Measurements from ENCODE around the gene CHMP1A. TPM values are rescaled to one million over a fixed set of nuclear protein-coding genes. Genes with fewer than 3 reads are reported as not detected.
A peak's percentile ranks its signal among the peaks of the same experiment; 100 is the strongest.

Gene CHMP1A
- total and polyA plus RNA-seq, 2 experiments from 2014 or later = 42.3 to 81.9 TPM

DNA sequence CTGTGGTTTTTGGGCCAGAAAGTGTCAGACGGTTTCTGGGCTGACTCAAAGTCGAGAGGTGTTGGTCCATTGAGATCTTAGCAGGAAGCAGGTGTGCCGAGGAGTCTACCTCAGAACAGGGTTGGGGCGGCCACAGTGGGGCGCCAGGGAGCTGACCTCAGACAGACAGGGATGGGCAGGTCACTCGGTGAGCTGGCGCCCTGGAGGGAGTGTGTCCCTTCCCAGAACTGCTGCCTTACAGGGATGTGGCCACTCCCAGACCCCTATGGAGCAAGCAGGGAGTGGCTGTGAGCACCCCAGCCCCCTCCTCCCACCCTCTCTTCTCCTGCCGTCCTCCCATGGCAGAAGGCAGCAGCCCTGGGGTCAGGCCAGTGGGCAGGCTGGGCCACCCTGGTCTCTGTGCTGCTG is 58.1 kb downstream of the CHMP1A start:
- DNase-seq (ENCODE audit: low spot score) (peak; percentile 90), ATAC-seq (peak; percentile 87)
- no peak overlapping the region for H3K4me3 Mint-ChIP-seq
- Histone ChIP-seq H3K36me3 (ENCODE audit: insufficient read depth) (no peaks in the 10 kb centered on the region), H4K20me1 (replicated peaks; ENCODE audit: insufficient read depth) (no peaks in the 10 kb centered on the region), H3K4me1 (ENCODE audit: insufficient read depth) (peaks cover 11% of the 10 kb centered on the region), H3K27me3 (ENCODE audit: insufficient read depth) (no peaks in the 10 kb centered on the region), H3K27ac (ENCODE audit: low read depth) (no peak overlapping the region), H3F3A (replicated peaks; ENCODE audit: low read depth) (no peaks in the 10 kb centered on the region), H2AFZ (no peak overlapping the region), H3K4me2 (no peak overlapping the region), H3K4me3 (no peak overlapping the region), H3K79me2 (replicated peaks; ENCODE audit: insufficient read depth) (no peaks in the 10 kb centered on the region), H3K9me2 (ENCODE audit: insufficient read depth) (no peaks in the 10 kb centered on the region)
- no peaks in the 10 kb centered on the region for H3K9me3 Mint-ChIP-seq
- H3K36me3 Mint-ChIP-seq (ENCODE audit: low read depth) = no peaks in the 10 kb centered on the region
- TF ChIP-seq, protein P1, sequence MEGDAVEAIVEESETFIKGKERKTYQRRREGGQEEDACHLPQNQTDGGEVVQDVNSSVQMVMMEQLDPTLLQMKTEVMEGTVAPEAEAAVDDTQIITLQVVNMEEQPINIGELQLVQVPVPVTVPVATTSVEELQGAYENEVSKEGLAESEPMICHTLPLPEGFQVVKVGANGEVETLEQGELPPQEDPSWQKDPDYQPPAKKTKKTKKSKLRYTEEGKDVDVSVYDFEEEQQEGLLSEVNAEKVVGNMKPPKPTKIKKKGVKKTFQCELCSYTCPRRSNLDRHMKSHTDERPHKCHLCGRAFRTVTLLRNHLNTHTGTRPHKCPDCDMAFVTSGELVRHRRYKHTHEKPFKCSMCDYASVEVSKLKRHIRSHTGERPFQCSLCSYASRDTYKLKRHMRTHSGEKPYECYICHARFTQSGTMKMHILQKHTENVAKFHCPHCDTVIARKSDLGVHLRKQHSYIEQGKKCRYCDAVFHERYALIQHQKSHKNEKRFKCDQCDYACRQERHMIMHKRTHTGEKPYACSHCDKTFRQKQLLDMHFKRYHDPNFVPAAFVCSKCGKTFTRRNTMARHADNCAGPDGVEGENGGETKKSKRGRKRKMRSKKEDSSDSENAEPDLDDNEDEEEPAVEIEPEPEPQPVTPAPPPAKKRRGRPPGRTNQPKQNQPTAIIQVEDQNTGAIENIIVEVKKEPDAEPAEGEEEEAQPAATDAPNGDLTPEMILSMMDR (conservative IDR thresholded peaks at IDR 0.05; ENCODE audit: low read depth in 2 of 2) = peak; percentile 64 to 89
- TF ChIP-seq, protein P2, sequence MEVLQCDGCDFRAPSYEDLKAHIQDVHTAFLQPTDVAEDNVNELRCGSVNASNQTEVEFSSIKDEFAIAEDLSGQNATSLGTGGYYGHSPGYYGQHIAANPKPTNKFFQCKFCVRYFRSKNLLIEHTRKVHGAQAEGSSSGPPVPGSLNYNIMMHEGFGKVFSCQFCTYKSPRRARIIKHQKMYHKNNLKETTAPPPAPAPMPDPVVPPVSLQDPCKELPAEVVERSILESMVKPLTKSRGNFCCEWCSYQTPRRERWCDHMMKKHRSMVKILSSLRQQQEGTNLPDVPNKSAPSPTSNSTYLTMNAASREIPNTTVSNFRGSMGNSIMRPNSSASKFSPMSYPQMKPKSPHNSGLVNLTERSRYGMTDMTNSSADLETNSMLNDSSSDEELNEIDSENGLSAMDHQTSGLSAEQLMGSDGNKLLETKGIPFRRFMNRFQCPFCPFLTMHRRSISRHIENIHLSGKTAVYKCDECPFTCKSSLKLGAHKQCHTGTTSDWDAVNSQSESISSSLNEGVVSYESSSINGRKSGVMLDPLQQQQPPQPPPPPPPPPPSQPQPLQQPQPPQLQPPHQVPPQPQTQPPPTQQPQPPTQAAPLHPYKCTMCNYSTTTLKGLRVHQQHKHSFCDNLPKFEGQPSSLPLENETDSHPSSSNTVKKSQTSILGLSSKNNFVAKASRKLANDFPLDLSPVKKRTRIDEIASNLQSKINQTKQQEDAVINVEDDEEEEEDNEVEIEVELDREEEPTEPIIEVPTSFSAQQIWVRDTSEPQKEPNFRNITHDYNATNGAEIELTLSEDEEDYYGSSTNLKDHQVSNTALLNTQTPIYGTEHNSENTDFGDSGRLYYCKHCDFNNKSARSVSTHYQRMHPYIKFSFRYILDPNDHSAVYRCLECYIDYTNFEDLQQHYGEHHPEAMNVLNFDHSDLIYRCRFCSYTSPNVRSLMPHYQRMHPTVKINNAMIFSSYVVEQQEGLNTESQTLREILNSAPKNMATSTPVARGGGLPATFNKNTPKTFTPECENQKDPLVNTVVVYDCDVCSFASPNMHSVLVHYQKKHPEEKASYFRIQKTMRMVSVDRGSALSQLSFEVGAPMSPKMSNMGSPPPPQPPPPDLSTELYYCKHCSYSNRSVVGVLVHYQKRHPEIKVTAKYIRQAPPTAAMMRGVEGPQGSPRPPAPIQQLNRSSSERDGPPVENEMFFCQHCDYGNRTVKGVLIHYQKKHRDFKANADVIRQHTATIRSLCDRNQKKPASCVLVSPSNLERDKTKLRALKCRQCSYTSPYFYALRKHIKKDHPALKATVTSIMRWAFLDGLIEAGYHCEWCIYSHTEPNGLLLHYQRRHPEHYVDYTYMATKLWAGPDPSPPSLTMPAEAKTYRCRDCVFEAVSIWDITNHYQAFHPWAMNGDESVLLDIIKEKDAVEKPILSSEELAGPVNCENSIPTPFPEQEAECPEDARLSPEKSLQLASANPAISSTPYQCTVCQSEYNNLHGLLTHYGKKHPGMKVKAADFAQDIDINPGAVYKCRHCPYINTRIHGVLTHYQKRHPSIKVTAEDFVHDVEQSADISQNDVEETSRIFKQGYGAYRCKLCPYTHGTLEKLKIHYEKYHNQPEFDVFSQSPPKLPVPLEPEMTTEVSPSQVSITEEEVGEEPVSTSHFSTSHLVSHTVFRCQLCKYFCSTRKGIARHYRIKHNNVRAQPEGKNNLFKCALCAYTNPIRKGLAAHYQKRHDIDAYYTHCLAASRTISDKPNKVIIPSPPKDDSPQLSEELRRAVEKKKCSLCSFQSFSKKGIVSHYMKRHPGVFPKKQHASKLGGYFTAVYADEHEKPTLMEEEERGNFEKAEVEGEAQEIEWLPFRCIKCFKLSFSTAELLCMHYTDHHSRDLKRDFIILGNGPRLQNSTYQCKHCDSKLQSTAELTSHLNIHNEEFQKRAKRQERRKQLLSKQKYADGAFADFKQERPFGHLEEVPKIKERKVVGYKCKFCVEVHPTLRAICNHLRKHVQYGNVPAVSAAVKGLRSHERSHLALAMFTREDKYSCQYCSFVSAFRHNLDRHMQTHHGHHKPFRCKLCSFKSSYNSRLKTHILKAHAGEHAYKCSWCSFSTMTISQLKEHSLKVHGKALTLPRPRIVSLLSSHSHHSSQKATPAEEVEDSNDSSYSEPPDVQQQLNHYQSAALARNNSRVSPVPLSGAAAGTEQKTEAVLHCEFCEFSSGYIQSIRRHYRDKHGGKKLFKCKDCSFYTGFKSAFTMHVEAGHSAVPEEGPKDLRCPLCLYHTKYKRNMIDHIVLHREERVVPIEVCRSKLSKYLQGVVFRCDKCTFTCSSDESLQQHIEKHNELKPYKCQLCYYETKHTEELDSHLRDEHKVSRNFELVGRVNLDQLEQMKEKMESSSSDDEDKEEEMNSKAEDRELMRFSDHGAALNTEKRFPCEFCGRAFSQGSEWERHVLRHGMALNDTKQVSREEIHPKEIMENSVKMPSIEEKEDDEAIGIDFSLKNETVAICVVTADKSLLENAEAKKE (CRISPR knock-in tag; IDR thresholded peaks at IDR 0.05) = no peak
- TF ChIP-seq, protein P3, sequence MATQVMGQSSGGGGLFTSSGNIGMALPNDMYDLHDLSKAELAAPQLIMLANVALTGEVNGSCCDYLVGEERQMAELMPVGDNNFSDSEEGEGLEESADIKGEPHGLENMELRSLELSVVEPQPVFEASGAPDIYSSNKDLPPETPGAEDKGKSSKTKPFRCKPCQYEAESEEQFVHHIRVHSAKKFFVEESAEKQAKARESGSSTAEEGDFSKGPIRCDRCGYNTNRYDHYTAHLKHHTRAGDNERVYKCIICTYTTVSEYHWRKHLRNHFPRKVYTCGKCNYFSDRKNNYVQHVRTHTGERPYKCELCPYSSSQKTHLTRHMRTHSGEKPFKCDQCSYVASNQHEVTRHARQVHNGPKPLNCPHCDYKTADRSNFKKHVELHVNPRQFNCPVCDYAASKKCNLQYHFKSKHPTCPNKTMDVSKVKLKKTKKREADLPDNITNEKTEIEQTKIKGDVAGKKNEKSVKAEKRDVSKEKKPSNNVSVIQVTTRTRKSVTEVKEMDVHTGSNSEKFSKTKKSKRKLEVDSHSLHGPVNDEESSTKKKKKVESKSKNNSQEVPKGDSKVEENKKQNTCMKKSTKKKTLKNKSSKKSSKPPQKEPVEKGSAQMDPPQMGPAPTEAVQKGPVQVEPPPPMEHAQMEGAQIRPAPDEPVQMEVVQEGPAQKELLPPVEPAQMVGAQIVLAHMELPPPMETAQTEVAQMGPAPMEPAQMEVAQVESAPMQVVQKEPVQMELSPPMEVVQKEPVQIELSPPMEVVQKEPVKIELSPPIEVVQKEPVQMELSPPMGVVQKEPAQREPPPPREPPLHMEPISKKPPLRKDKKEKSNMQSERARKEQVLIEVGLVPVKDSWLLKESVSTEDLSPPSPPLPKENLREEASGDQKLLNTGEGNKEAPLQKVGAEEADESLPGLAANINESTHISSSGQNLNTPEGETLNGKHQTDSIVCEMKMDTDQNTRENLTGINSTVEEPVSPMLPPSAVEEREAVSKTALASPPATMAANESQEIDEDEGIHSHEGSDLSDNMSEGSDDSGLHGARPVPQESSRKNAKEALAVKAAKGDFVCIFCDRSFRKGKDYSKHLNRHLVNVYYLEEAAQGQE (IDR thresholded peaks at IDR 0.05; ENCODE audit: unreplicated experiment) = no peak
- no peak for TF ChIP-seq ZNF114 (CRISPR knock-in tag; IDR thresholded peaks at IDR 0.05)
- no peak for TF ChIP-seq EZH2phosphoT487 (IDR thresholded peaks at IDR 0.05; ENCODE audit: unreplicated experiment)
- H3K27ac Mint-ChIP-seq = peak overlapping the region; percentile 65; the same call in 1 of the 2 replicates
- peaks cover 11% of the 10 kb centered on the region for H3K4me1 Mint-ChIP-seq
- peaks cover 18% of the 10 kb centered on the region for H3K27me3 Mint-ChIP-seq (ENCODE audit: insufficient read depth, low read depth, poor library complexity)

Measured in GM23338 (cell line).